Anterior cingulate cortex (tissue), 58 donors: ENCODE data around the gene SLC47A1.
"Not testable (repeated sequence)": the region's sequence is repeated elsewhere in the genome, so short reads cannot be mapped to it uniquely, and the experiment has no call there.

ENCODE experiments used
- DNase-seq, 58 donors: peaks; one replicate each; lab custom pipeline; 2025; lab: John Stamatoyannopoulos, UW

SLC47A1 gene

DNA sequence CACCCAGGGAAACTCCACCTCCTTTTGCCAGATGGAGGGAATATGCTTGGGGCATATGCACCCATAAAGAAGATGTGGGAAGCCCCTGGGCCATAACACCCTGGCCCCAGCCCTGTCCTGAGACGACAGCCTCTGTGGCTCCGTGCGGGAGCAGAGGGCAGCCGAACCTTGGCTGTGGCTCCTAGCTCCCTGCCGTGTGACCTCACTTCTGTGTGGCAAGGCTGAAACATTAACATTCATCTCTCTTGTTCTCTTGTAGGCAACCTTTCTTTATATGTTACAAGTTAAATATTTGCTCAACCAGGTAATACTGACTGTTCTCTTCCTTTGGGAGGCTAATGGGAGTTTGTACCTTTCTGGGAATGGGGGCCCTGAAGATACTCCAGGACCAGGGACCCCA is 17.5 kb downstream of the SLC47A1 start:
- no peak for DNase-seq

DNA sequence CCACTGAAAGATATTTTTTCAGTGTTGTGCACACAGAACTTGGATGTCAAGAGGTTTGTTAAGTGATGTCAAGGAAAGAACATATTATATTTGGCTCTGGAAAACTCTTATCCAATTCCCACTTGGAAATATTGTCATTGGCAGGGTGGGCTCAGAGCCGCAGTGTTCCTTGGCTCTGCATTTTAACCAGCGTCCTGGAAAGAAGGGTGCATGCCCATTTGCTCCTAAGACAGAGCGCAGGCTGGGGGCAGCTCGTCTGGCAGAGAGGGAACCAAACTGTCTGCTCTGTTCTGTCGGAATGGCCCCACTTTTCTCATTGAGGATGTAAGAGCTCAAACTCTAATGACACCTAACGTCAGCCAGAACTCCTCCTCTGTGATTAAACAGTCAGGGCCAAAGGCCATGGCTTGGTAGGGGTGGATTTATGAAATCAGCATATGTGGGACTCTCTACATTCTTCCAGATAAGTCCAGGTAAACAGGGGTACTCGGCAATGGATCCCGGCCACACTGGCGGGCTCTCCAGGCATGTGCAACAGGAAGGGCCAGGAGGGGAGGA is 18.0 kb downstream of the SLC47A1 start:
- no peak for DNase-seq

DNA sequence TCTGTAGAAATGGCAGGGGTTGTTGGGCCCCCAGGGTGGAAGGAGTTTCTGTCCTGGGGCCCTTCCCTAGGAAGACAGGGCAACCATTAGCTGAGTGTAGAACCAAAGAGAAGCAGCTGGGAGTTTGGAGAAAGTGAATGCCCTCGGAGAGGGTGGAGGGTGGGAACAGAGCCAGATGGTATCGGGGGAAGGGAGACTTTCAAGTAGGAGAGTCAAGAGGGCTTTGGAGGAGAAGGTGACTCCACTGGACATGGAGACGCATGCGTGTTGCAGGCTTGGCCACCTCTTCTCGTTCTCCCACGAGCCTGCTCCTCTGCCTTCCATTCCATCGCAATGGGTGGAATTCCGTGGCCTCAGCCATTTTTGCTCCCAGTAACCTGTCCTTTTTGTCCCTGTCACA is 19.4 kb downstream of the SLC47A1 start:
- no peak for DNase-seq

DNA sequence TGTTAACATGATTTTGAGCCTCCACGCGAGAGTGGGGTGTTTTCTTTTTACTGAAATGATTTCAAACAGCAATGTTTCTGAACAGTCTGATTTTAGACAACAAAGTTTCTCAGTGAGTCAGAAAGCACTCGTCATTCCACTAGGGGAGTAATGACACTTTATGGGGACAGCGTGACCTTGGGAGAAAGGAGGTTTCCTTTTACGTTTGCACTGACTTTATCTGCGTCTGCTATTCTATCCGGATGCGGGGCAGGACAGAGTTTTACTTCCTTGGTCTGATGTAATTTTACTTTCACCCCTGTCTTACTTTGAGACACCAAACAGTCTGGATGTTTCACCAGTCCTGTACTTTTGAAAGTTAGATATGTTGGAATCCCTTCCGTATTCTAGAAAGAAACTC is 20.7 kb downstream of the SLC47A1 start:
- no peak for DNase-seq

DNA sequence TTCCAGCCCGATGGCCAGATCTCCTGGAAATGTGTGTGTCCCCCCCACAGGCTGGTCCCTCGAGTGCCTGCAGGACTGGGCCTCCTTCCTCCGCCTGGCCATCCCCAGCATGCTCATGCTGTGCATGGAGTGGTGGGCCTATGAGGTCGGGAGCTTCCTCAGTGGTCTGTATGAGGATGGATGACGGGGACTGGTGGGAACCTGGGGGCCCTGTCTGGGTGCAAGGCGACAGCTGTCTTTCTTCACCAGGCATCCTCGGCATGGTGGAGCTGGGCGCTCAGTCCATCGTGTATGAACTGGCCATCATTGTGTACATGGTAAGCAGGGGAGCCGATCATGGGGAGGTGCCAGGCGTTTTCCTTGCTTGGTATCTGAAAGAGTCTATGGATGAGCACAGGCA is 22.1 kb downstream of the SLC47A1 start:
- DNase-seq: no peak

DNA sequence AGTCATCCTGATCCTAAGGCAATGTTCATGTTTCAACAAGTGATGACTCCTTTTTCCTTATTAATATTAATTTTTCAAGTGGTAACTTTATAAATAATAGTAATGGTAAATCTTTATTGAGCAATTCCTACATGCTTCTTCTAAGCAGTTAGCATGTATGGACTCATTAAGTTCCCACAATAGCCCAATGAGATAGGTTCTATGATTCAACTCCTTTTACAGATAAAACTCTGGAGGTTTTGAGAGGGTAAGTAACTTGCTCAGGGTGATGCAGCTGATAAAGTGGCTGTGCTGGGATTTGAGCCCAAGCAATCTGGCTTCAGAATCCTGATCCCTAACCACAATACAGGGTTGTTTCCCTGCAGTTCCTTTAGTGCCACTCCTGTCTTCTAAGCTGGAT is 25.3 kb downstream of the SLC47A1 start:
- no peak for DNase-seq

DNA sequence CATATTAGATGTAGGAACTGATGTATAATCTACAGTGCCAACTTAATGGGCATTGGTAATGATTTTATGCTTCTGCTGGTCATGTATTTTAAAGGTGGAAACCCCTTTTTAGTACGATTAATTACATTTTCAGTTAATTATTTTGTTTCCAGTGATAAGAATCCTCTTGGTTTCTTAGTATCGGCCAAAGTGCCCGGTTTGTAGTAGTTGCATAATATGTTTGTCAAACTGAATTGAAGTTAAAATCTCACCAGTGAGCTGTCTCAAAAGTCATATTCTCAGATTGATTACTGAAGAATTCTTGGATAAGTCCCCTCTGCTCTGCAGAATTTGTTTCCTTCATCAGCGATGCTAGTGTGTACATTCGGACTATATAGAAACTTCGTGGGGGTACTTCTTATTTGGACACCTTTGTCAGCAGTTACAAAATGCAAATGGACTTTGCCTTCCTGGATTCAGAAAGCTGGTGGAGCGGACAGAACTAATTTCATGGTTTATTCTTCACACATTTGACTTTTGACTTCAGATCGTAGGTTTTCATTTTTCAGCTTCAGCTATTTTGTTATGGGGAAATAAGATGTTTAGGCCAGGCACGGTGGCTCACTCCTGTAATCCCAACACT is 28.2 kb downstream of the SLC47A1 start:
- DNase-seq: no peak

DNA sequence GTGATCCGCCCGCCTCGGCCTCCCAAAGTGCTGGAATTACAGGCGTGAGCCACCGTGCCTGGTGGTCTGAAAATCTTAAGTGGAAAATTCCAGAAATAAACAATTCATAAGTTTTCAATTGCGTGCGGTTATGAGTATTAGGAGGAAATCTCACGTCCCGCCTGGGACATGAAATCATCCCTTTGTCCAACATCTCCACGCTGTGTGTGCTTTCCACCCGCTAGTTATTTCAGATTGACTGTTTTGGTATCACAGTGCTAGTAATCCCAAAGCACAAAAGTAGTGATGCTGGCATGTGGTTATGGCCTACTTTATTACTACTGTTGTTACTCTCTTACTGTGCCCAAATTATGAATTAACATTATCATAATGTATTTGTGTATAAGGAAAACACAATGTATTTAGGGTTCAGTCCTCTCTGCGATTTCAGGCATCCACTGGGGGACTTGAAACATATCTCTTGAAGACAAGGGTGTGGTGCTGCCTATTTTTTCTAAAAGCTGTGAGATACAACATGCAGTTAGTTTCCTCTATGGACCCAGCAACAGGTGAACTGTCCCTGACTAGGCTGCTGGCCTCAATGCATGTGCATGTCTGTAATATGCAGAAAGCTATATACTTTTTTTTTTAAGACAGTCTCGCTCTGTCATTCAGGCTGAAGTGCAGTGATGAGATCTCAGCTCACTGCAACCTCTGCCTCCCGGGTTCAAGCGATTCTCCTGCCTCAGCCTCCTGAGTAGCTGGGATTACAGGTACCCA is 32.3 kb downstream of the SLC47A1 start:
- no peak for DNase-seq

DNA sequence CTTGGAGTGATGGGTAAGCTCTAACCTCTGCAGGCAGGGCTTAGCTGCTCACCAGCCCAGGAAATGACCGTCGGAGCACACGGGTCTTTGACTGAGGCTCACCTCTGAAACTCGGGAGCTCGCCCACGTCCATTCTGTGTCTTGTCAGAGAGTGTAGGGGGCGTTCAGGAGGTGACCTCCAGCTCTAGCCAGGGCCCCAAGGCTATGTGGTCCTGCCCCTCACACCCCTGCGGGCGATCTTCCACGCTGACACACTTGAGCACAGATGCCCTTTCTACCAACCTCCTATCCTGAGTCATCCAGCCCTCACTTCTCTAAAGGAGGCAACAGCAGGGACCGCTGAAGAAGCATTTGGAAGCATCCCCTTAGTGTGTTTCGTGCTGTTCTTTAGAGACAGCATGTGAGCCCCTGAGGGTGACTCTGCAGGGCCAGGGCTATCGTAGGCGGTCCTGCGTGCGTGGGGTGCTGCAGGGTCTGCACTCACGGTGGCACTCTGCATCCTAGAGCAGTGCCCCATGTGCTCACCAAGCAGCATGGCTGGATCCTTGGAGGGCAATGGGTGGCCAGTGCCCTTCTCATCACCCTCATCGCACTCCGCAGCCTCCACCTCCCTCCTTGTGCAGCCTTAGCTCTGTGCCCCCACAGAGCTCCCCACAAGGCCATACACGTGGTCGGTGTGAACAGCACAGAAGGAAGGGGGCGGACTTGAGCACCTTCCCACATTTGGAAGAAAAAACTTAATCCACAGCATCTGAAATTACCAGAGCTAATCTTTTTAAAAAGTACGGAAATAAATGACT is 33.8 kb downstream of the SLC47A1 start:
- DNase-seq: no peak

DNA sequence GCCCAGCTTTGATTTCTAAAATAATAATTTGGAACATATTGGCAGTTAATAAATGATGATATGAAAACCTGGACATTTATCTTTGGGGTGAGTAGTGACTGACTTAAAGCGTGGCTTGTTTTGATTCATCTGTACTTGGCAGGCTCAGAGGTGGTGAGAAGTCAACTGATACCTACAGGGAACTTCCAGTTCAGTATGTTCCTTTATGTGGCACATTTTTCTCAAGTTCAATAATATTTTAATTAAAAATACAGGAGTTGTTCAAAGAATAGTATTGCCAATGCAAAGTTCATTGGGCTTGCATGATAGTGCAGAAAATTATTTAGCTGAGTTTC is 34.3 kb downstream of the SLC47A1 start:
- no peak for DNase-seq

DNA sequence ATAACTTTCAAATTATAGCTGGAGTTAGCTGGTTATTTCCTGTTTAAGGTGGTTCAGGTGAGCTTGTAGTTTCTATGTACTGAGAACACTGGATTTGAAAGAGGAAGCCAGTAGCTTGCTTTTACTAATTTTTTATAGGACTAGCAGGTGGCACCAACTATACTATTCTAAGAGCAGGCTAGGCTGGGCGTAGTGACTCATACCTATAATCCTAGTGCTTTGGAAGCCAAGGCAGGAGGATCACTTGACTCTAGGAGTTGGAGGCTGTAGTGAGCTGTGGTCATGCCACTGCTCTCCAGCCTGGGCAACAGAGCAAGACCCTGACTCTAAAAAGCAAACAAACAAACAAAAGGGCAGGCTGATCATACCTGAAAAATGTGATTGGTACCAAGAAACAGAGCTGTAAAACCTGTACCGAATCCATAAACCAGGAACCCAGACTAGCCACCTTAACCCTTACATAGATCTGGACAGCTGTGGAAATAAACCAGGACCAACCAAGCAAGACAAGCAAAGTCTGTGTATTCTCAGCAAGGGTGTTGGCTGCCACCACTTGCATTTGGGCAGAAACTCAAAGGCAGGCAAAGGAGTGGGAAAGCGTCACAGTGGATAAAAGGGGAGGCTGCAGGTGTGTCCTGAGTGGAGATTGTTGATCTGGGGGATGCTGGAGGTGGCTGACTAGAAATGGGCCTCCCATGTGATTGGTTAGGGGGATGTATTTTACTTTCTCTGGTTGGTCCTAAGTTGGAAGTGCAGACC is 36.3 kb downstream of the SLC47A1 start:
- DNase-seq: no peak

DNA sequence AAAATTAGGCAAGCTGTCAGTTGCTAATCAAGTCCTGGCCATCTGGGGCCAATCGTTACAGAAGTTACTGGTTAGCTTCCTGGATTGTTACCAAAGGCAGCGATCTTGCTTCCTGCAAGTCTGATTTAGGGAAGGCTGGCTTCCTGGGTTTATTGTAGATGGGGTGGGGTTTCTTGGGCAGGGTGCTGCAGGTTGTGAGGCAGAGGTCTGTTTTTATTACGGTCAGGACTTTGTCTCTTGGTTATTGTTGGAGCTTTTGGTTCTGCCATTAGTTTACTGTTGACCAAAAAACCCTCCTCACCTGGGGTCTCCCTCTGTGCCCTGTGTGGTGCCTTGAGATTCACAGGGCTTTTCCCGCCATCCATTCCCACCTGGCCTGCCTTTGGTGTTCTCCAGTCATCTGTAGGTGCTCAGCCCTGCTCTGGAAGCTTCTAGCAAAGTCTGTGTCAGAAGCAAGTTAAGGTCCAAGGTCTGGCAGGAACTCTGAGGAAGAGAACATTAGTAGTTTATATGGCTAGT is 36.9 kb downstream of the SLC47A1 start:
- DNase-seq: no peak

DNA sequence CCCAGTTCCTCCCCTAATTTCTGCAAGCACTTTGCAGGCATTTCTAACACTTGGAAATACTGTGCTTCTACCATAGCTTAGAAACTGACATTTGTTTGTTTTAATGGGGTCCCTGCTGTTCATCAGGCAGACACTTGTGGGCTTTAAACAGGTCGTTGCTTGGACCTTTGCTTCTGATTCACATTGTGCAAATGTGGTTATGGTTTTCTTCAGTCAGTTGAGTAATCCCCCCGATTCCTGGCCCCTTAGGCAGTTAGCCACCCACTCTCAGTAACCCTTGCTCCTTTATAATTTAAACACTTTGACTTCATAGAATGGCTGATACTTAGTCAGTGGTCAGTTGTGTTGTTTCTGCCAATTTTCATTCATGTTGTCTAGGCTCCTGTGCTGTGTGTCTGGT is 39.4 kb downstream of the SLC47A1 start:
- DNase-seq: no peak

DNA sequence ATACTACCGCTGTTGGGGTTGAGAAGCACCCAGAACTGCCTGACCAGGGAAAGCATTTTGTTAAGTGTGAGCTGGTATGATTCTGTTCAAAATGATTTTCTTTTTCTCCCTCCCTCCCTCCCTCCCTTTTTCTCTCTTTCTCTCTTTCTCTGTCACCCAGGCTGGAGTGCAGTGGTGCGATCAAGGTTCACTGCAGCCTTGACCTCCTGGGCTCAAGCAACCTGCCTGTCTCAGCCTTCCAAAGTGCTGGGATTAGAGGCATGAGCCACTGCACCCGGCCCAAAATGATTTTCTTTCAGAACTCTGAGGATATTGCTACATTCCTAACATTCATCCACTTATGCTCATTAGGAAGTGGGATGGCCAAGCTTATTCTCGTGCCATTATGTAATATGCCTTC is 41.3 kb downstream of the SLC47A1 start:
- no peak for DNase-seq

DNA sequence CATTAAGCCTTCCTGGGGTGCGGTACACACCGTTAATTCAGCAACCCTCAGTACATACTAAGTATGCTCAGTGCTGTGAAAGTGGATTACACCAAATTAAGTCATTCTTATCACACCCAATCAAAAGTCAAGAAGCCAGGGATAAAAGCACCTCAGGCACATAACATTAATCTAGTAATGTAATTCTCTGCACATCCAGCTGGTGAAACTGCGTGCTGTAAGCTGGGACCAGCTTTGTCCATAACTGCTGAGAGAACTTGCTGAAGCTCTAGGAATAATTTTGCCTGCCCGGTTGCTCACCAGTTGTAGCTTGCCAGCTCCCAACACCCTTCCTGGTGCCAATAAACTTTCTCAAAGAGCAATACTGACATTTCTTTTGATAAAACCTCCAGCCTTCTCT is 44.9 kb downstream of the SLC47A1 start:
- DNase-seq: peak in 1 of 58 donors; percentile 4

DNA sequence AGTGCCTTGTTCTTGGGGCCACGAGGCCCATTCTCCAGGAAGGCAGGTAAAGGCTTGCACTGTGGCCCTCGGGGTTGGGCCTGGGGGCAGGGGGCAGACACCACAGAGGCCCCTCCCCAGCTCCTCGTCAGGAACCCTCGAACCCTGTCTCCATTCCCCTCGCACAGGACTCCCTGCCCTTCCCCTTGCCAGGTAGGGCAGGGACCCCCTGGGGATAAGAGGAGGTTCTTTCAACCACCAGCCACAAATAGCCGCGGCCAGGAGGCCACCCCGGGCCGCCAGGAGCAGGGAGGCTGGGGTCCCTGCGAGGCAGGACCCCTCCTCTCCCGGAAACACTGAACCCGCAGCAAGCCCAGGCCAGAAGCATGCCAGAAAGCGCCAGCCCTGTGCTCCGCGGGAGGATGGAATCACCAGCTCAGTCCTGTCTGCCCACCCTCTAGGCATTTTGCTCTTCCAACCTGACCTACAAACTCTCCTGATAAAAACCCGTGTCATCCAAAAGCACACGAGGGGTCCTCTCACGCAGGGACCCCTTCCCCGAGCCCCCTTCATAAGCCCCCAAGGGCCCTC is 45.6 kb downstream of the SLC47A1 start:
- no peak for DNase-seq

DNA sequence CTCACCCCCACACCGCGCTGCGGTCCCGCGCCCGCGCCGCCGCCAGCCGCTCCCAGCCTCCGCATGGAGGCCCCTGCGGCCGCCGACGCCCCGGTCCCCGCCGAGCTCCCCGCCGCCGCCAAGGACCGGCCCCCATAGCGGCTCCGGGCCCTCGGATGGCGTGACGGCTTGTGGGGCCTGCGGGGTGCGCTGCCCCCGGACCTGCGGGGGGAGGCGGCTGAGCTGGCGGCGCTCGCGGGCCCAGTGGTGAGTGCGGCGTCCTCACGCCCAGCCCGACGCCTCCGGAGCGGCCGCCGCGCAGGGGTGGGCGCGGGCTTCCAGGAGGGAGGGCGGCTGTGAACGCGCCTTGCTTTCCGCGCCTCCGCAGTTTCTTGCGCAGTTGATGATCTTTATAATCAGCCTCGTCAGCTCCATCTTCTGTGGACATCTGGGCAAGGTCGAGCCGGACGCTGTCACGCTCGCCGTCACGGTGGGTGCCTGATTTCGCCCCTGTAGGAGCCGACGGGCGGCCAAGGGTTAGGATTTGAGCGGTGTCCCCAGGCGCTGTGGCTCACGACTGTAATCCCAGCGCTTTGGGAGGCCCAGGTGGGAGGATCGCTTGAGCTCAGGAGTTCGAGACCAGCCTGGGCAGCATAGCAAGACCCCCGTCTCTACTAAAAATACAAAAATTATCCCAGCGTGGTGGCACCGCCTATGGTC is 46.4 kb downstream of the SLC47A1 start:
- peak in 1 of 58 donors; percentile 12 for DNase-seq

DNA sequence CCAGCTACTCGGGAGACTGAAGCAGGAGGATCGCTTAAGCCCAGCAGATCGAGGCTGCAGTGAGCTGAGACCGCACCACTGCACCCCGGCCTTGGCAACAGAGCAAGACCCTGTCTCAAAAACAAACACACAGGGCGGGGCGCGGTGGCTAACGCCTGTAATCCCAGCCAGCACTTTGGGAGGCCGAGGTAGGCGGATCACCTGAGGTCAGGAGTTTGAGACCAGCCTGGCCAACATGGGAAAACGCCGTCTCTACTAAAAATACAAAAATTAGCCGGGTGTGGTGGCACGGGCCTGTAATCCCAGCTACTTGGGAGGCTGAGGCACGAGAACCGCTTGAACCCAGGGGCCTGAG is 46.9 kb downstream of the SLC47A1 start:
- DNase-seq: not testable (repeated sequence)

DNA sequence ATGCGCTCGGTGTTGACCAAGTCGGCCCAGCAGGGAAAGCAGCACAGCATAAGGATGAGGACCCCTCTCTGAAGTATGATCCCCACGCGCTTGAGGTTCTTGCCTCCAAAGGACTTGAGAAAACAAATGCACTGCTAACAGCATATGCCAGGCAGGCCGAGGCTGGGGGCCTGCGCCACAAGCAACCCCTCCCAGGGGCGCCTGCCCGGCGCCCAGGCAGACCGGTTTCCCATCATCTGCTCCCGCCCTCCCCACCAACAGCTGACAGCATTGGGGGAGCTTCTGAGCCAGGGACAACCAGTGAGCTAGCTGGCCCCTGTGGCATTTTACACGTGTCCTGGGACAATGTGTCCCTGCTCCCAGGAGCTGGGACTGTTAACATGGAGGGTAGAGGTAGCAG is 48.5 kb downstream of the SLC47A1 start:
- not testable (repeated sequence) for DNase-seq

DNA sequence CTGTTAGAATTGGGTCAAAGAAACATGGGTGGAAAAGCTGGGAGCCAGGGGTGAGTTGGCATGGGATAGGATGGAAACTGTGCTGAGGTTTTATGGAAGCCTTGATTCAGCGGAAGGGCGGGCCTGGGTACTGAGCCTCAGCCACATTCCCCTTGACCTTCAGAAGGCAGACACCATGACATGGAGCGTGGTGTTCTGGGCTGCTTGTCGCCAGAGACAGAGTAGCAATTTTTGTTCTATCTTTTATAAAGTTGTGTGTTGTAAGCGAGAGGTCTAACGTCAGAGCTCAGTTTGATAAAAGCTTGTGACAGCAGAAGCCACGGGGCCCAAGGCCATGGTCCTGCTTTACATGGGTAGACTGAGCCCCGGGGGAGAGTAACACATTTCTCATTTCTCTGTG is 50.2 kb downstream of the SLC47A1 start:
- no peak for DNase-seq
